ENCODE results near the gene SLC35F3. TPM values are rescaled to one million over a fixed set of nuclear protein-coding genes. Genes with fewer than 3 reads are reported as not detected.
A peak's percentile ranks its signal among the peaks of the same experiment; 100 is the strongest.

Gene SLC35F3
- polyA plus RNA-seq, 1 donor (not counting 4 experiments of a cell fraction or from before 2014, with no cell fraction given), result 13.8 TPM

- H3K4me3 ChIP-seq (ENCODE audit: control insufficient read depth in 2 of 3, extremely low read depth in 1 of 3, insufficient read depth in 2 of 3, low read depth in 1 of 3, low read length in 3 of 3), result peak overlapping the region in 1 of 3 experiments; percentile 29
- peak overlapping the region; percentile 58 for H2AFZ ChIP-seq (ENCODE audit: control insufficient read depth, low read length)
- H3K4me1 ChIP-seq (ENCODE audit: control insufficient read depth, extremely low read depth, insufficient read depth, low read length), result peaks cover 37% of the 10 kb centered on the region
- dilution Hi-C loops (cut with MboI; ENCODE audit: extremely low pct_ligation_motif_present, low sequenced_read_pairs), result no loop called here
- no peaks in the 10 kb centered on the region for H3K27me3 ChIP-seq (ENCODE audit: control insufficient read depth, extremely low read depth, insufficient read depth, low read length)
- TF ChIP-seq, protein P1, sequence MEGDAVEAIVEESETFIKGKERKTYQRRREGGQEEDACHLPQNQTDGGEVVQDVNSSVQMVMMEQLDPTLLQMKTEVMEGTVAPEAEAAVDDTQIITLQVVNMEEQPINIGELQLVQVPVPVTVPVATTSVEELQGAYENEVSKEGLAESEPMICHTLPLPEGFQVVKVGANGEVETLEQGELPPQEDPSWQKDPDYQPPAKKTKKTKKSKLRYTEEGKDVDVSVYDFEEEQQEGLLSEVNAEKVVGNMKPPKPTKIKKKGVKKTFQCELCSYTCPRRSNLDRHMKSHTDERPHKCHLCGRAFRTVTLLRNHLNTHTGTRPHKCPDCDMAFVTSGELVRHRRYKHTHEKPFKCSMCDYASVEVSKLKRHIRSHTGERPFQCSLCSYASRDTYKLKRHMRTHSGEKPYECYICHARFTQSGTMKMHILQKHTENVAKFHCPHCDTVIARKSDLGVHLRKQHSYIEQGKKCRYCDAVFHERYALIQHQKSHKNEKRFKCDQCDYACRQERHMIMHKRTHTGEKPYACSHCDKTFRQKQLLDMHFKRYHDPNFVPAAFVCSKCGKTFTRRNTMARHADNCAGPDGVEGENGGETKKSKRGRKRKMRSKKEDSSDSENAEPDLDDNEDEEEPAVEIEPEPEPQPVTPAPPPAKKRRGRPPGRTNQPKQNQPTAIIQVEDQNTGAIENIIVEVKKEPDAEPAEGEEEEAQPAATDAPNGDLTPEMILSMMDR (optimal IDR thresholded peaks at IDR 0.05 in 1 of 3, IDR thresholded peaks at IDR 0.05 in 1 of 3, conservative IDR thresholded peaks at IDR 0.05 in 1 of 3; ENCODE audit: extremely low read depth in 1 of 3, insufficient read depth in 2 of 3, low read length in 3 of 3), result peak; percentile 83 to 98 (median 92)
- TF ChIP-seq EZH2 (IDR thresholded peaks at IDR 0.05; ENCODE audit: low read length), result no peak
- peak; percentile 21 for DNase-seq (ENCODE audit: low read depth, low spot score)
- no peaks in the 10 kb centered on the region for H3K79me2 ChIP-seq (ENCODE audit: control insufficient read depth, insufficient read depth, low read length)
- no peak overlapping the region for H3K27ac ChIP-seq (ENCODE audit: control insufficient read depth, insufficient read depth, low read length)
- H4K20me1 ChIP-seq (ENCODE audit: control insufficient read depth, extremely low read depth, insufficient read depth, low read length), result no peaks in the 10 kb centered on the region
- H3K9ac ChIP-seq (ENCODE audit: control insufficient read depth, extremely low read depth, insufficient read depth, low read length), result peak overlapping the region; percentile 22
- no peaks in the 10 kb centered on the region for H3K9me1 ChIP-seq (ENCODE audit: control insufficient read depth, extremely low read depth, insufficient read depth, low read length)
- no peaks in the 10 kb centered on the region for H3K9me3 ChIP-seq (ENCODE audit: control insufficient read depth, low read depth, low read length)
- peak overlapping the region; percentile 55 for H3K4me2 ChIP-seq (ENCODE audit: control insufficient read depth, extremely low read depth, insufficient read depth, low read depth, low read length)
- no peak for FAIRE-seq
- H3K36me3 ChIP-seq (ENCODE audit: control insufficient read depth in 2 of 2, extremely low read depth in 1 of 2, insufficient read depth in 2 of 2, low read length in 2 of 2), result peaks cover 0 to 1% of the 10 kb centered on the region in 2 experiments
These were observed 405.4 kb downstream of the SLC35F3 start for GRCh38 chr1:234309598-234310459.

DNA sequence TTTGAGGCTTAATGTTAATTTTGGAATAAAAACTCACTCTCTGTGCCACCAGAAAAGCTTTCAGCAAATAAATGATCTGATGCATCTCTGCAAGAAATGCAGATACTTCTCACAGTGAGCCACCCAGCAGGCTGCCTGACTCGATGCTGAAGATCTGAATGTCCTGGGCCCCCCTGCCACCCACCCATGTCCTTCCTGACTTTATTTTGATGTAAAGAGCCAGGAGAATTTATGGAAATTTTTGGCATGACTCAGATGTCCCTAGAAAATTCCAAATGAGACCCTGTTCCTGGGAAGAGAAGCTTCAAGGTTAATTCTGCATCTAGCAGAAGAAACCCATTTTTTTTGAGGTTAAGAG lies 406.0 kb downstream of the SLC35F3 start:
- no peak for TF ChIP-seq EZH2 (IDR thresholded peaks at IDR 0.05; ENCODE audit: low read length)
- TF ChIP-seq, protein P1 (optimal IDR thresholded peaks at IDR 0.05 in 1 of 3, IDR thresholded peaks at IDR 0.05 in 1 of 3, conservative IDR thresholded peaks at IDR 0.05 in 1 of 3; ENCODE audit: extremely low read depth in 1 of 3, insufficient read depth in 2 of 3, low read length in 3 of 3), result no peak
- Histone ChIP-seq H3K4me3 (ENCODE audit: control insufficient read depth in 2 of 3, extremely low read depth in 1 of 3, insufficient read depth in 2 of 3, low read depth in 1 of 3, low read length in 3 of 3) (no peak overlapping the region), H3K9me1 (ENCODE audit: control insufficient read depth, extremely low read depth, insufficient read depth, low read length) (no peaks in the 10 kb centered on the region), H4K20me1 (ENCODE audit: control insufficient read depth, extremely low read depth, insufficient read depth, low read length) (no peaks in the 10 kb centered on the region), H3K79me2 (ENCODE audit: control insufficient read depth, insufficient read depth, low read length) (no peaks in the 10 kb centered on the region), H3K27ac (ENCODE audit: control insufficient read depth, insufficient read depth, low read length) (peak overlapping the region; percentile 57), H3K36me3 (ENCODE audit: control insufficient read depth in 2 of 2, extremely low read depth in 1 of 2, insufficient read depth in 2 of 2, low read length in 2 of 2) (peaks cover 0 to 1% of the 10 kb centered on the region in 2 experiments), H3K9me3 (ENCODE audit: control insufficient read depth, low read depth, low read length) (no peaks in the 10 kb centered on the region), H3K4me1 (ENCODE audit: control insufficient read depth, extremely low read depth, insufficient read depth, low read length) (peaks cover 42% of the 10 kb centered on the region), H2AFZ (ENCODE audit: control insufficient read depth, low read length) (no peak overlapping the region), H3K27me3 (ENCODE audit: control insufficient read depth, extremely low read depth, insufficient read depth, low read length) (no peaks in the 10 kb centered on the region), H3K4me2 (ENCODE audit: control insufficient read depth, extremely low read depth, insufficient read depth, low read depth, low read length) (peak overlapping the region; percentile 55), H3K9ac (ENCODE audit: control insufficient read depth, extremely low read depth, insufficient read depth, low read length) (peak overlapping the region; percentile 7)
- DNase-seq (ENCODE audit: low read depth, low spot score), result no peak
- FAIRE-seq, result no peak
- dilution Hi-C loops (cut with MboI; ENCODE audit: extremely low pct_ligation_motif_present, low sequenced_read_pairs), result no loop called here
